OCI-LY7 (cell line): ENCODE data around the gene FOLR1.

Experiments used
- EZH2phosphoT487 ChIP-seq: fragments of 200-600 bp; sonication (generic); IDR thresholded peaks from 2 replicates; pipeline ENCODE4 v1.6.1; 2018; ENCODE audit warnings: low read depth, borderline replicate concordance, mild to moderate bottlenecking, mixed run types, antibody characterized with exemption, low read length, moderate library complexity, mixed read lengths
- TF ChIP-seq, protein P1 (sequence below): fragments of 200-600 bp; sonication (generic); conservative IDR thresholded peaks from 2 replicates; pipeline ENCODE4 v1.5.1; 2014; ENCODE audit warnings: mild to moderate bottlenecking, antibody characterized with exemption, low read length, moderate library complexity, mixed read lengths

DNA sequence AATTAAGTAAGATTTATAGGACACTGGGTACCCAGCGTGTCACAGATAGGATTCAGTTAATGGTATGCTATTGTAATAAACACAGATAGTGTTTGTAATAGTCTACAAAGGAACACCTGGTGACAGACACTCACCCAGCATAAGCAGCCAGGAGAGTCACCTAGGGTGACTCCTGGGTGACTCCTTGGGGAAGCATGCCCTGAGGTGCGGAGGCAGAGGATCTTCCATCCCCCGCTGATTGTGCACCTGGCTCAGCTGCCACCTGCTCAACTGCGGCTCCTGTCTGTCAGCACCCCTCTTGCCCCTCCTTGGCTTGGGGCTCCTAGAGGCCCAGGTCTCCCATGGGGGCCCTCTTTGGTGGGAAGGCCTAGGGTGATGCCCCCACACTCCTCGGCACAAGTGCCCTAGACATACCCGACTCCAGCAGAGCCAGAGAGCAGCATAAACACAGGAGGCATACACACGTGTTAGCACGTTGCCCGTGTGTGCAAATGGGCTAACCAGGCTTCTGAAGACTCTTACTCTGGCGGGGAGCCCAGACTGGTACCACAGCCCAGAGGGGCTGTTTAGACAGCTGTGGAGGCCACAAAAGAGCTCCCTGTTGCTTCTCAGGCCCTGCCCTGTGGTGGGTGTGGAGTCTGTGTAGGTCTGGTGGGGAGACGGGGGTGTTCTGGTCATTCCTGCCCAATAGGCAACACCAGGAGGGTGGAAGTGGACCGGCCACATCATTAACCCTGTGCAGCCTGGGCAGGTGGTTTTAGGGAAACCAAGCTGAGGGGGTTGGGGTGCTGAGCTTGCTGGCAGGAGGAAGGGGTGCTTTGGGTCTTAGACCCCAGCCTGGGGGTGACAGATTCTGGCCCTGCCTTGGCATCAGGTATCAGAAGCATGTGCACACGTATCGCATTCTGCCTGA is 35.6 kb downstream of the FOLR1 start:
- TF ChIP-seq, protein P1, sequence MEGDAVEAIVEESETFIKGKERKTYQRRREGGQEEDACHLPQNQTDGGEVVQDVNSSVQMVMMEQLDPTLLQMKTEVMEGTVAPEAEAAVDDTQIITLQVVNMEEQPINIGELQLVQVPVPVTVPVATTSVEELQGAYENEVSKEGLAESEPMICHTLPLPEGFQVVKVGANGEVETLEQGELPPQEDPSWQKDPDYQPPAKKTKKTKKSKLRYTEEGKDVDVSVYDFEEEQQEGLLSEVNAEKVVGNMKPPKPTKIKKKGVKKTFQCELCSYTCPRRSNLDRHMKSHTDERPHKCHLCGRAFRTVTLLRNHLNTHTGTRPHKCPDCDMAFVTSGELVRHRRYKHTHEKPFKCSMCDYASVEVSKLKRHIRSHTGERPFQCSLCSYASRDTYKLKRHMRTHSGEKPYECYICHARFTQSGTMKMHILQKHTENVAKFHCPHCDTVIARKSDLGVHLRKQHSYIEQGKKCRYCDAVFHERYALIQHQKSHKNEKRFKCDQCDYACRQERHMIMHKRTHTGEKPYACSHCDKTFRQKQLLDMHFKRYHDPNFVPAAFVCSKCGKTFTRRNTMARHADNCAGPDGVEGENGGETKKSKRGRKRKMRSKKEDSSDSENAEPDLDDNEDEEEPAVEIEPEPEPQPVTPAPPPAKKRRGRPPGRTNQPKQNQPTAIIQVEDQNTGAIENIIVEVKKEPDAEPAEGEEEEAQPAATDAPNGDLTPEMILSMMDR, result no peak
- no peak for TF ChIP-seq EZH2phosphoT487
